DMS153 (cell line): ENCODE data around the gene SLC35D1.
"Not testable (repeated sequence)": the region's sequence is repeated elsewhere in the genome, so short reads cannot be mapped to it uniquely, and the experiment has no call there.

ENCODE experiments used
- DNase-seq: peaks from one replicate; lab custom pipeline; 2025; lab: John Stamatoyannopoulos, UW

The SLC35D1 gene

DNA sequence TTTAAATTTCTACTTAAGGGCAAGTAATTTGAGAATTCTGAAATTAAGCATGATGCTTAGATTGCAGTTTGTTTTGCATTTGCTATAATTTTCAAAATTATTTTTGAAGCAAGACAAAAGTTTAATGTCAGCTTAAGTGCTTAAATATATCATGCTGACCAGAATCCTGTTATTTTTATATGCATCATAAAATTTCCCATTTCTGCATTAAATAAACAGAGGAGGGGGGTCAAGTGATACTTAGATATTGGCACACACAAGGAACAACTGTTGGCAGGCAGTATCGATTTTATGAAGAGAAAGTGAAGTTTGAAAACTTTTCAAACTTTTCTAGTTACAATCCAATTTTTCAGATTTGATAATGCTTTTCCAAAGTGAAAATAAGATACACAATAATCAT lies 68.1 kb downstream of the SLC35D1 start:
- no peak for DNase-seq

DNA sequence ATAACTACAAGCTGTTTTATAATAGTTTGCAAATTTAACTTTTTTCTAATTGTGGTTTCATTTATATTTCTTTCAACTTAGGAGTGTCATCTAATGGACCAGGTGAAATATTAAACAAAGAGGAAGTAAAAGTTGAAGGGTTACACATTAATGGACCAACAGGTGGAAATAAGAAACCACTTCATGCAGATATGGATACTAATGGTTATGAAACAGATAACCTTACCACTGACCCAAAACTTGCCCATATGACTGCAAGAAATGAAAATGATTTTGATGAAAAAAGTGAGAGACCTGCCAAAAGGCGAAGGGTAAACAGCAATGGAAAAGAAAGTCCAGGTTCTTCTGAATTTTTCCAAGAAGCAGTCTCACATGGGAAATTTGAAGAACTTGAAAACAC lies 69.5 kb downstream of the SLC35D1 start:
- DNase-seq, result no peak

GRCh38 chr1:66982561-66983260 lies 71.2 kb downstream of the SLC35D1 start:
- DNase-seq, result no peak

DNA sequence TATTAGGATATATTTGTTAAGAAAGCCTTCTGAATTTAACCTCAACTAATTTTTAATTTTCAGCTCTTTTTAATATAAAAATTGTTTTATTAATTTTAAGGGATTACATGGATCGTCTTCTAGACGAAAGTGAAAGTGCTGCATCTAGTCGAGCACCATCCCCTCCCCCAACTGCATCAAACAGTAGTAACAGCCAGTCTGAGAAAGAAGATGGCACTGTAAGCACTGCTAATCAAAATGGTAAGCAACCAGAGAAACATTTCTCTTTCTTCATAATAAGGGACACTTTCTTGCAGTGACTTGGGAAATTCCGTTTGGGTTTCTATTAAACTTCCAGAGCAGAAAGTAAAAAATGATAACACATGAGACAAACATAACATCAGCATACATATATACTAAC lies 72.3 kb downstream of the SLC35D1 start:
- DNase-seq, result no peak

DNA sequence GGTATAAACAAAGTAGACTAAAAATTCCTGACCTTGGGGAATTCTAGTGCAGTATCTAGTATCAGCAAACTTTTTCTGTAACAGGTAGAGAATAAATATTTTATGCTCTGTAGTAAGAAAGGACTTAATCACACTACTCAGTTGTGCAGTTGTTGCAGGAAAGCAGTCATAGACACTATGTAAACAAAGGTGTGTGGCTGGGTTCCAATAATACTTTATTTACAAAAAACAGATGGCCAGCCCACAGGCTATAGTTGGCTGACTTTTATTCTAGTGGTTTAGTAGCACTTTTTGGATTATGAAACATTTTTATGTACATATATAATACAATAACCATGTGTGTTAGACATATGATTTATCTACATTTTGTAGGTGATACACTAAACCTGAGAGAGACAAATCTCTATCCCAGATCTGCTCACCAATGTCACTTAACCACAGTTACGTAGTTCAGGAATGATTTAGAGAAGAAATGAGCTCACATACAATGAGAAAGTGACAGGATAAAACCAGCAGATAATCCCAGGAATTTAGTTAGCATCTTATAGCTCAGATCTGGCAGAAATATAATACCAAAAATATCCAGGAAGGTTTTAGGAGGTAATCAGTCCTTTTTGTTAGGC lies 73.1 kb downstream of the SLC35D1 start:
- no peak for DNase-seq

GRCh38 chr1:66979621-66980020 lies 74.3 kb downstream of the SLC35D1 start:
- not testable (repeated sequence) for DNase-seq

GRCh38 chr1:66978201-66978600 lies 75.7 kb downstream of the SLC35D1 start:
- DNase-seq, result no peak

- no peak for DNase-seq
These were observed 85.4 kb downstream of the SLC35D1 start for GRCh38 chr1:66968574-66968973.

DNA sequence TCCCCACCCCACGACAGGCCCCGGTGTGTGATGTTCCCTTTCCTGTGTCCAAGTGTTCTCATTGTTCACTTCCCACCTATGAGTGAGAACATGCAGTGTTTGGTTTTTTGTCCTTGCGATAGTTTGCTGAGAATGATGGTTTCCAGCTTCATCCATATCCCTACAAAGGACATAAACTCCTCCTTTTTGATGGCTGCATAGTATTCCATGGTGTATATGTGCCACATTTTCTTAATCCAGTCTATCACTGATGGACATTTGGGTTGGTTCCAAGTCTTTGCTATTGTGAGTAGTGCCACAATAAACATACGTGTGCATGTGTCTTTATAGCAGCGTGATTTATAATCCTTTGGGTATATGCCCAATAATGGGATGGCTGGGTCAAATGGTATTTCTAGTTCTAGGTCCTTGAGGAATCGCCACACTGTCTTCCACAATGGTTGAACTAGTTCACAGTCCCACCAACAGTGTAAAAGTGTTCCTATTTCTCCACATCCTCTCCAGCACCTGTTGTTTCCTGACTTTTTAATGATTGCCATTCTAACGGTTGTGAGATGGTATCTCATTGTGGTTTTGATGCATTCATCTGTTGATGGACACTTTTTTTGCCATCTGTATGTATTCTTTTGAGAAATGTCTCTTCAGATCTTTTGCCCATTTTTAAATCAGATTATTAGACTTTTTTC lies 87.6 kb downstream of the SLC35D1 start:
- not testable (repeated sequence) for DNase-seq

DNA sequence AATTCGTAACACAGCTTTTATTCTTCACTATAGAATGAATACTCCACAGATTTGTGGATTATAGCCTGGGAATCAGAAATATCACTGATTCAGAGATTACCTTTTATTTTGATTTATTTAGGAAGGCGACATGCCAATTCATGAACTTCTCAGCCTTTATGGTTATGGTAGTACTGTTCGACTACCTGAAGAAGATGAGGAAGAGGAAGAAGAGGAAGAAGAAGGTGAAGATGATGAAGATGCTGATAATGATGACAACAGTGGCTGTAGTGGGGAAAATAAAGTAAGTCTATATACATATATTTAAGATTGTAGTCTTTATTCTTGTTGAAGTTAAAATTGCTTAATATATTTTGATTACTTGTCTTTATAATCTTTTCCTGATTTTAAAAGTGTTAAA lies 96.0 kb downstream of the SLC35D1 start:
- no peak for DNase-seq

DNA sequence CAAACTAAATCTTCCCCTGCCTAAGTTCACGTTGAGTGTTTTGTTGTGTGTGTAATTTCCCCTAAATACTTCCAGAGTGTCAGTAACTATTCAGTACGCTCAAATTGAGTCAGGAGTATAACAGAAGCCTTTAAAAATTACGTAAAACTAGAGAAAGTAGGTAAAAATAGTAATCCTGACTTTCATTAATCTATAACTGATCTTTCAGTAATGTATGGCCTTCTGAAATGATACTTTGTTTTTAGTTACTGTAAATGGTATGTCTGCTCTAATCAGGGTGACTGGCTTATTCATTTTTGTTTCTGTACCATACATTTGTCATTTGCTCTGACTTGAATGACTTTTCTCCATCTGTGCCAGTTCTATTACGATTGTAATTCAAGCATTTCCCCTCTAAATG lies 99.7 kb downstream of the SLC35D1 start:
- no peak for DNase-seq

DNA sequence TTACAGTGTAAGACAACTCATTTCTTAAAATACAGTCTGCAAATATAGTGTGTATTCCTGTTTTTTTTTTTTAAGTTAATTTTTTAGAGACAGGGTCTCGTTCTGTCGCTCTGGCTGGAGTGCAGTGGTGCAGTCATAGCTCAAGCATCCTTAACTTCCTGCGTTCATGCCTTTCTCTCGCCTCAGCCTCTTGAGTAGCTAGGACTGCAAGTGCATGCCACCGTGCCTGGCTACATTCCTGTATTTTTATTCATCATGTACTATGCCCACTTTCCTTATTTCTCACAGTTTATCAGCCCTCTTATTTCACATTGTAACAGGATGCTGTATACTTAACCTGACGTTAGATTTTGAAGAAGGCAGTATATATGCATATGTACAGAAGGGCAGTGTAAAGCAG lies 102.4 kb downstream of the SLC35D1 start:
- no peak for DNase-seq
